Large intestine (tissue), 3 donors: ENCODE measurements around the gene AZU1. TPM values are rescaled to one million over a fixed set of nuclear protein-coding genes. Genes with fewer than 3 reads are reported as not detected.
"Not testable (repeated sequence)": the region's sequence is repeated elsewhere in the genome, so short reads cannot be mapped to it uniquely, and the experiment has no call there.

Source experiments
- DNase-seq, 2 donors: peaks; one replicate each; pipeline versions ENCODE4 v3.0.0 to v3.0.0-alpha.2; 2013
- H3K27ac ChIP-seq: one replicate; pipeline ENCODE4 v1.5.1; 2013; ENCODE audit warnings: low read length
- H3K27me3 ChIP-seq: 2 replicates; pipeline ENCODE4 v1.6.1; 2013; ENCODE audit warnings: low read length; ENCODE audit not compliant: control insufficient read depth, insufficient read depth
- H3K36me3 ChIP-seq: 2 replicates; pipeline ENCODE4 v1.6.1; 2013; ENCODE audit warnings: low read length; ENCODE audit not compliant: control insufficient read depth, insufficient read depth
- H3K4me1 ChIP-seq: one replicate; pipeline ENCODE4 v1.6.1; 2013; ENCODE audit warnings: low read length; ENCODE audit not compliant: control insufficient read depth, insufficient read depth
- H3K4me3 ChIP-seq: one replicate; pipeline ENCODE4 v1.5.1; 2013; ENCODE audit warnings: low read length
- H3K9me3 ChIP-seq: one replicate; pipeline ENCODE4 v1.6.1; 2013; ENCODE audit warnings: mild to moderate bottlenecking, low read depth, low read length, moderate library complexity; ENCODE audit not compliant: control insufficient read depth
- WGBS: methylation state at CpG from one replicate; pipeline ENCODE4 v1.1.5; 2013; ENCODE audit warnings: low lambda C conversion rate; ENCODE audit not compliant: insufficient coverage; 5-methylcytosine and 5-hydroxymethylcytosine counted together
- polyA plus RNA-seq: library from polyadenylated mRNA; unstranded; fragments of 120-200 nt; gene quantifications from one replicate; pipeline ENCODE4 v1.2.1, GENCODE V29; 2013

The AZU1 gene
- polyA plus RNA-seq, 1 donor, result 0.33 TPM

DNA sequence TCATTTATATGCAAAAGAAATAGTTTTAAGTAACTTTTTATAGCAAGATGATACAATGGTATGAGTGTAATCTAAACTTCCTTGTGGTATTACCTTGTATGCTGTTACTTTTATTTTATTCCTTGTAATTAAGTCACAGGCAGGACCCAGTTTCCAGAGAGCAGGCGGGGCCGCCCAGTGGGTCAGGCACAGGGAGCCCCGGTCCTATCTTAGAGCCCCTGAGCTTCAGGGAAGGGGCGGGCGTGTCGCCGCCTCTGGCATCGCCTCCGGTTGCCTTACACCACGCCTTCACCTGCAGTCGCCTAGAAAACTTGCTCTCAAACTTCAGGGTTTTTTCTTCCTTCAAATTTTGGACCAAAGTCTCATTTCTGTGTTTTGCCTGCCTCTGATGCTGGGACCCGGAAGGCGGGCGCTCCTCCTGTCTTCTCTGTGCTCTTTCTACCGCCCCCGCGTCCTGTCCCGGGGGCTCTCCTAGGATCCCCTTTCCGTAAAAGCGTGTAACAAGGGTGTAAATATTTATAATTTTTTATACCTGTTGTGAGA is 16.1 kb upstream of the AZU1 start:
- H3K4me3 ChIP-seq, result no peak overlapping the region
- peaks cover 35% of the 10 kb centered on the region for H3K9me3 ChIP-seq
- H3K27me3 ChIP-seq, result no peaks in the 10 kb centered on the region
- no peak for DNase-seq
- no peaks in the 10 kb centered on the region for H3K4me1 ChIP-seq
- H3K36me3 ChIP-seq, result peaks cover 58% of the 10 kb centered on the region
- WGBS, result 94% methylated on average over 6 of the region's 20 CpGs
- no peak overlapping the region for H3K27ac ChIP-seq

DNA sequence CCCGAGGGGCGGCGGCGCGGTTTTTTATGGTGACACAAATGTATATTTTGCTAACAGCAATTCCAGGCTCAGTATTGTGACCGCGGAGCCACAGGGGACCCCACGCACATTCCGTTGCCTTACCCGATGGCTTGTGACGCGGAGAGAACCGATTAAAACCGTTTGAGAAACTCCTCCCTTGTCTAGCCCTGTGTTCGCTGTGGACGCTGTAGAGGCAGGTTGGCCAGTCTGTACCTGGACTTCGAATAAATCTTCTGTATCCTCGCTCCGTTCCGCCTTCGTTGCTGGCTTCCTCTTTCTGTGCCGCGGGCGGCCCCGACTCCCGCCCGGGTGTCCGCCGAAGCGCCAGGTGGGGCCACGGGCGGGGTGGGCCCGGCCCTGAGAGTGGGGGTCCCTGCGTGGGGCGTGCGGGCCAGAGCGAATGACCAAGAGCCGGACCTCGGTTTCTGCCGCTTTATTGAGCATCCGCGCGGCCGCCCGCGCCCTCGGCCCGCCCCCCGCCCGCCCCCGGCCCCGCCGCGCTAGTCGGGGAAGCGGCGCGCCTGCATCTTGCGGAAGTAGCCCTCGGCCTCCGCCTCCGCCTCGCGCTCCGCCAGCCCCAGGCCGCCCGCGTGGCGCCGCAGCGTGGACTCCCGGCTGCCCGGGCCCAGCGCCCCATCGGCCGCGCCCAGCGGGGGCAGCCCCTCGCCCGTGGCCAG is 15.4 kb upstream of the AZU1 start:
- Histone ChIP-seq H3K27me3 (no peaks in the 10 kb centered on the region), H3K4me1 (no peaks in the 10 kb centered on the region), H3K36me3 (peaks cover 52% of the 10 kb centered on the region), H3K27ac (no peak overlapping the region), H3K9me3 (peaks cover 32% of the 10 kb centered on the region), H3K4me3 (no peak overlapping the region)
- no peak for DNase-seq
- 100% methylated on average over 2 of the region's 80 CpGs for WGBS

DNA sequence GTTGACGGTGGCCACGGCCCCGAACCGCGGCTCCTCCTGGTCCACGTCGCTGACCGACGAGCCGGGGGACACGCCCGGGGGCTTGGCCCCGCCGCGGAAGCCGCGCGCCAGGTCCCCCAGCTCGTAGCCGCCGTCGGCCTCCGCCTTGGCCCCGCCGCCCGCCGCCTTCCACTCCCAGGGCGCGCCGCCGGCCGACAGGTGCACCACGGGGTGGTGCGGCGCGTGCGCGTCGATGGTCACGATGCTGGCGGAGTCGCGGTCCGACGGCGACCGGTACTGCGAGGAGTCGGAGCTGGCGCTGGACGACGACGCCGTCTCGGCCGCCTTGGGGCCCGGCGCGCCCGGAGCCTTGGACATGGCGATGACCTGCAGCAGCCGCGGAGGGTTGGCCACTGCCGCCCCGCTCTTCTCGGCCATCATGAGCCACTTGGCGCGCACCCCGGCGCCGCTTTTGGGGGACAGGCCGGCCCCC is 14.9 kb upstream of the AZU1 start:
- Histone ChIP-seq H3K4me3 (no peak overlapping the region), H3K9me3 (peaks cover 31% of the 10 kb centered on the region), H3K36me3 (peaks cover 46% of the 10 kb centered on the region), H3K4me1 (no peaks in the 10 kb centered on the region), H3K27ac (no peak overlapping the region), H3K27me3 (no peaks in the 10 kb centered on the region)
- no peak for DNase-seq
- WGBS, result no CpG with 5 or more reads among the region's 72 CpGs

DNA sequence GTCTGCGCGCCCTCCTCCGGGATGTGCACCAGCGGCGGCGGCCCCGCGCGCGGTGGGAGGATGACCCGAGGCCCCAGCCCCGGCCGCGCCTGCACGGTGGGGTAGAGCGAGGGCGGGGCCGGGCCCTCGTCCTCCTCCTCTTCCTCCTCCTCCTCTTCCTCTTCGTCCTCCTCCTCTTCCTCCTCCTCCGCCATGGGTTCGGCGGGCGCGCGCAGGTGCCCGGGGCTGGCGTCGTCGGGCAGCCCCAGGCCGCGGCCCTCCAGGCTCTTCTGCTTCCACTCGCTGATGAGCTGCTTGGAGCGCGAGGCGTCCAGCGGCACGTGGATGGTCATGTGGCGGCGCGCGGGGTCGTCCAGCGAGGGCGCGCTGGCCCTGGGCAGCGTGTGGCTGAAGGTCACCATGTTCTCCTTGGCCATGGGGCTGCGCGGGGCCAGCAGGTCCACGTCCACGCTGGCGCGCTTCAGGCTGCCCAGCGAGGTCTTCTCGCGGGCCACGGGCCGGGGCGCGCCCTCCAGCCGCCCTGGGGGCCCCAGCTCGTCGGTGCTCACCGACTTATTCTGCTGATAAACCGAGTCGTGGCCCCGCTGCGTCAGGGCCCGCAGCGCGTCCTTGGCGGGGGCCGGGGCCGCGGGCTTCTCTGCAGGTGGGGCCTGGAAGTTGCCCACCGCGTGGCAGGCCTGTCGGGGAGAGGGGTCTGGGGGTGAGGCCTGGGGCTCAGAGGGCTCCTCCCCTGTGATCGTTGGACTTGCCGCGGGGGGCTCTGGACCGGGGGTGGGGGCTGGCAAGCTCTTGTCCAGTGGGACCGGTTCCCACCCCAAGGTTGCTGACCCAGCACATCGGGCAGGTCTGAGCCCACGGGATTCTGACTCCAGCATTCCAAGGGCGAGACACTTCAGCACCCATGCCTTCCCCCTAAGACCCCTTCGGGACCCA is 14.2 kb upstream of the AZU1 start:
- no peaks in the 10 kb centered on the region for H3K27me3 ChIP-seq
- H3K9me3 ChIP-seq, result peaks cover 31% of the 10 kb centered on the region
- no peaks in the 10 kb centered on the region for H3K4me1 ChIP-seq
- DNase-seq, result no peak
- H3K27ac ChIP-seq, result no peak overlapping the region
- peaks cover 40% of the 10 kb centered on the region for H3K36me3 ChIP-seq
- no peak overlapping the region for H3K4me3 ChIP-seq
- WGBS, result no CpG with 5 or more reads among the region's 87 CpGs

DNA sequence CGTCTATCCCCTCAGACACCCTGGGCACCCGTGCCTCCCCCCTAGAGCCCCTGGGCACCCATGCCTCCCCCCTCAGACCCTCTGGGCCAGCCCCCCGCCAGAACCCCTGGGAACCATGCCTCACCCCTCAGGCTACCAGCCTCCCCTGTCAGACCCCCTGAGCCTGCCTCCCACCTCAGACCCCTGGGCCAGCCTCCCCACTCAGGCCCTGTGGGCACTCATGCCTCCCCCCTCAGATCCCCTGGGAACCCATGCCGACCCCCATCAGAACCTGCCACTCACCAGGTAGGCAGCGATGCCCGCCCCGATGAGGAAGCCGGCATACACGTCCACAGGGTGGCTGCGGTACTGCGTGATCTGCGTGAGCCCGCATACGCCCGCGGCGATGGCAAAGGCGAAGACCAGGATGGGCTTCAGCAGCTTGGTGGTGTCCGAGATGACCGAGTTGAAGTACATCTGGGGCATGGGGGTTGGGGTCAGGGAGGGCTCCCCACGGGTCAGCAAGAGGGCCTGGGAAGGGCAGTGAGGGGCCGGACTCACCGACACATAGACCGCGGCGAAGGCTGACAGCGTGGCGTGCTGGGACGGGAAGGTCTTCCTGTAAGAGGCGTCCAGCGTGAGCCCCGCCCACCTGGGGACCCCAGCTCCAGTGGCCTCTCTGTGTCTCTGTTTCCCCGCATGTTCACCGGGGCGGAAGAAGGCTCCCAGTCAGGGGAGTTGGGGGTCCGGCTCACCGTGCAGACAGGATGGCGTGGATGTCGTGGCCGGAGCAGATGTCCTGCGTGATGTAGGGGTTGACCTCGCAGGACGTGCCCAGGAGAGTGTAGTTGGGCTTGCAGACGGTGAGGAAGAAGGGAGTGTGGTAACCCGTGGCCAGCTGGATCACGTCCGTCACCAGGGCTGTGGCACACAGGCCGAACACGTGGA is 13.2 kb upstream of the AZU1 start:
- H3K36me3 ChIP-seq, result peaks cover 31% of the 10 kb centered on the region
- H3K4me1 ChIP-seq, result no peaks in the 10 kb centered on the region
- DNase-seq, result no peak
- no peaks in the 10 kb centered on the region for H3K27me3 ChIP-seq
- H3K4me3 ChIP-seq, result no peak overlapping the region
- H3K27ac ChIP-seq, result no peak overlapping the region
- WGBS, result 100% methylated on average over 1 of the region's 49 CpGs
- H3K9me3 ChIP-seq, result peaks cover 31% of the 10 kb centered on the region

DNA sequence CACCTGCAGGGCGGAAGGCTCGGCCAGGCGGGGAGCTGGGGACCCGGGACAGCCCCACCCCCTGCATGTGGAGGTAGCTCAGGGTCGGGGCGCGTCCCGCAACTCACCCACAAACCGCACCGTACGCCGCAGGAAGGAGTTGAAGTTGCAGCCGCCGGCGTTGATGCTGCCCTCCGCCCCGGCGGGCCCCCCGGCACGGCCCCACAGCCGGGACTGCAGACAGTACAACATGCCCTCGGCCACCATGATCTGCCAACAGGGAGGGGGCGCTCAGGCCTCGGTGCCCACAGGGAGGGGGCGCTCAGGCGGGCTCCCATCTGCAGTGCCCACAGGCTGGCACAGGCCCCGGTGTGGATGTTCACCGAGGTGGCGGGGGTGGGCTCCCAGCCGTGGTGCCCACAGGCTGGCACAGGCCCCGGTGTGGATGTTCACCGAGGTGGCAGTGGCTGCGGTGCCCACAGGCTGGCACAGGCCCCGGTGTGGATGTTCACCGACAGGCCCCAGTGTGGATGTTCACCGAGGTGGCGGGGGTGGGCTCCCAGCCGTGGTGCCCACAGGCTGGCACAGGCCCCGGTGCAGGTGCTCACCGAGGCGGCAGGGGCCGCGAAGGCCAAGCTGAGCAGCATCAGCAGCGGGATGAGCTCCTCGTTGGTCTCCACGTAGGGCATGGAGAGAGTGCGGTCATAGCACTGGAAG is 12.4 kb upstream of the AZU1 start:
- no CpG with 5 or more reads among the region's 47 CpGs for WGBS
- no peak overlapping the region for H3K27ac ChIP-seq
- DNase-seq, result no peak

DNA sequence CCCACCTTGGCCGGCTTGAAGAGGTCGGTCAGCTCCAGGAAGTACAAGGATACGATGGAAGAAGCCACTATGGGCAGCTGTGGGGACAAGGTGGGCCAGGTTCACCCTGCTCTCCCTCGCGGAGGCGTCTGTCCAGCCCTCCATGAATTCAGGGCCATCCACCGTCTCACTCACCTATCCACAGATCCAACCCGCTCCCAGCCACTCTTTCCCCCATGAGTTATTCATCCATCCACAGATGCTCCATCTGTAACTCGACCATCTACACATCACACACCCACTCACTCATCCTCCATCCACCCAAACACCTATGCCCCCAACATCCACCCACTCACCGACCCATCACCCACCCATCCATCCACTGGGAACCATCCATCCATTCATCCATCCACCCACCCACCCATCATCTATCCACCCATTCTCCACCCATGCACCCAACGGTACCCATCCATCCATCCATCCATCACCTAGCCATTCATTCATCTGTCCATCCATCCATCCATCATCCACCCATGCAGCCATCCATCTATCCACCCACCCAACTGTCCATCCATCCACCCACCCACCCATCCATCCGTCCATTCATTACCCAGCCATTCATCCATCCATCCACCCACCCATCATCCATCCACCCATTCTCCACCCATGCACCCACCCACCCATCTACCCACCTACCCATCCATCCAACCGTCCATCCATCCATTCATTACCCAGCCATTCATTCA is 11.7 kb upstream of the AZU1 start:
- 86% methylated on average over 2 of the region's 13 CpGs for WGBS
- no peak for DNase-seq
- no peaks in the 10 kb centered on the region for H3K4me1 ChIP-seq
- H3K36me3 ChIP-seq, result peaks cover 16% of the 10 kb centered on the region
- no peak overlapping the region for H3K27ac ChIP-seq
- H3K27me3 ChIP-seq, result peaks cover 8% of the 10 kb centered on the region
- H3K4me3 ChIP-seq, result no peak overlapping the region
- peaks cover 30% of the 10 kb centered on the region for H3K9me3 ChIP-seq

More for the DNA sequence above, 12.4 kb upstream of the AZU1 start:
- Histone ChIP-seq H3K27me3 (peaks cover 3% of the 10 kb centered on the region), H3K9me3 (peaks cover 31% of the 10 kb centered on the region), H3K4me3 (no peak overlapping the region), H3K4me1 (no peaks in the 10 kb centered on the region), H3K36me3 (peaks cover 23% of the 10 kb centered on the region)

DNA sequence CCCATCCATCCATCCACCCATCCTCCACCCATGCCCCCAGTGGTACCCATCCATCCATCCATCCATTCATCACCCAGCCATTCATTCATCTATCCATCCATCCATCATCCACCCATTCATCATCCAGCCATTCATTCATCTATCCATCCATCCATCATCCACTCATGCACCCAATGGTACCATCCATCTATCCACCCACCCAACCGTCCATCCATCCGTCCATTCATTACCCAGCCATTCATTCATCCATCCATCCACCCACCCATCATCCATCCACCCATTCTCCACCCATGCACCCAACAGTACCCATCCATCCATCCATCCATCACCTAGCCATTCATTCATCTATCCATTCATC is 11.2 kb upstream of the AZU1 start:
- no peak overlapping the region for H3K27ac ChIP-seq
- H3K27me3 ChIP-seq, result peaks cover 8% of the 10 kb centered on the region
- WGBS, result 100% methylated on average over 1 of the region's 2 CpGs
- peaks cover 26% of the 10 kb centered on the region for H3K9me3 ChIP-seq
- H3K4me1 ChIP-seq, result no peaks in the 10 kb centered on the region
- peaks cover 11% of the 10 kb centered on the region for H3K36me3 ChIP-seq
- DNase-seq, result no peak
- no peak overlapping the region for H3K4me3 ChIP-seq

DNA sequence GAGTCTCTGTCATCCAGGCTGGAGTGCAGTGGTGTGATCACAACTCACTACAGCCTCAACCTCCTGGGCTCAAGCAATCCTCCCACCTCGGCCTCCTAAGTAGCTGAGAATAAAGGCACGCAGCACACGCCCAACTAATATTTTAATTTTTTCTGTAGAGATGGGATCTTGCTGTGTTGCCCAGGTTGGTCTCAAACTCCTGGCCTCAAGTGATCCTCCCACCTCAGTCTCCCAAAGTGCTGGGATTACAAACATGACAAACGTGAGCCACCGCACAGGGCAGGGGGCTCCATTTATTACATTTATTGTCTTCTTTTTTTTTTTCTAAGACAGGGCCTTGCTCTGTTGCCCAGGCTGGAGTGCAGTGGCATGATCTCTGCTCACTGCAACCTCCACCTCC is 7.4 kb upstream of the AZU1 start:
- not testable (repeated sequence) for H3K36me3 ChIP-seq

More for the DNA sequence above, 7.4 kb upstream of the AZU1 start:
- H3K27me3 ChIP-seq, result peaks cover 23% of the 10 kb centered on the region
- not testable (repeated sequence) for H3K4me1 ChIP-seq, DNase-seq, H3K27ac ChIP-seq, H3K9me3 ChIP-seq, H3K4me3 ChIP-seq
- WGBS, result no CpG with 5 or more reads among the region's 5 CpGs
